ENCODE results near the gene PRR33.

DNA sequence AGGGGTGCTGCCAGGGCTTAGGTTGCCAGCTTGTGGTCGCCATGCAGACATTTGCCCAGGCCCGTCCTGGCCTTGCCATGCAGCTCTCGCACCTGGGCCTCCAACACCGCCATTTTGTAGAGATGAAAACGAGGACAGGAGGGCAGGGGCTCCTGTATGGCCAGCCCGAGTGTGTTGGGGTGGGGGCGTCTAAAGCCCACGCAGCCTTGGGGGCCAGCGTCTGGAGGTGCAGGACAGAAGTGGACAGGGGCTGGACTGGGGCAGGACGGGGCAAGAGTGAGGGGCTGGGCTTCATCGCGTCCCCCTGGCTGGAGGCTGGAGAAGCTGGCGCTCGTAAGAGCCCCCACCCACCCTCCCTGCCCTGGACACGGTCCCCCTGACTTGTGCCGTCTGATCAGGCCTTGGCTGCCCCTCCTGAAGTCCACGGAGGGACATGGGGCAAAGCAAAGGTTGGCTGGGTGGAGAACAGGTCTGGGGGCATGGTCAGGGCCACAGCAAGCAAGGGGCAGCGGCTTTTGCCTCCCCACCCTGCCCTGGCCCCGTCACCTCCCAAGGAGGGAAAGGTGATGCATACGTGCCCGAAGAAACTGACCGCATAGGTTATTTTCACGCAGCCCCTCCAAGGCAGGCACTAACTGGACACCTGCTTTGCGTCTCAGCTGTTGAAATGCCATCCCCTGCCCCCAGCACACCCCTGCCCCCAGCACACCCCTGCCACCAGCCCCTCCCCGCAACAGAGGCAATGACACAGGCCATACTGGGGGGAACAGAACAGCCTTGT is 28.6 kb upstream of the PRR33 start:
- TF ChIP-seq, protein P1, sequence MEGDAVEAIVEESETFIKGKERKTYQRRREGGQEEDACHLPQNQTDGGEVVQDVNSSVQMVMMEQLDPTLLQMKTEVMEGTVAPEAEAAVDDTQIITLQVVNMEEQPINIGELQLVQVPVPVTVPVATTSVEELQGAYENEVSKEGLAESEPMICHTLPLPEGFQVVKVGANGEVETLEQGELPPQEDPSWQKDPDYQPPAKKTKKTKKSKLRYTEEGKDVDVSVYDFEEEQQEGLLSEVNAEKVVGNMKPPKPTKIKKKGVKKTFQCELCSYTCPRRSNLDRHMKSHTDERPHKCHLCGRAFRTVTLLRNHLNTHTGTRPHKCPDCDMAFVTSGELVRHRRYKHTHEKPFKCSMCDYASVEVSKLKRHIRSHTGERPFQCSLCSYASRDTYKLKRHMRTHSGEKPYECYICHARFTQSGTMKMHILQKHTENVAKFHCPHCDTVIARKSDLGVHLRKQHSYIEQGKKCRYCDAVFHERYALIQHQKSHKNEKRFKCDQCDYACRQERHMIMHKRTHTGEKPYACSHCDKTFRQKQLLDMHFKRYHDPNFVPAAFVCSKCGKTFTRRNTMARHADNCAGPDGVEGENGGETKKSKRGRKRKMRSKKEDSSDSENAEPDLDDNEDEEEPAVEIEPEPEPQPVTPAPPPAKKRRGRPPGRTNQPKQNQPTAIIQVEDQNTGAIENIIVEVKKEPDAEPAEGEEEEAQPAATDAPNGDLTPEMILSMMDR (IDR thresholded peaks at IDR 0.05; ENCODE audit: insufficient read depth, low read depth, low read length) = no peak
- TF ChIP-seq EZH2 (IDR thresholded peaks at IDR 0.05; ENCODE audit: insufficient read depth, low read length) = no peak

Measured in astrocyte (in vitro differentiated cells and primary cell).